ENCODE results near the gene ELF2. TPM values are rescaled to one million over a fixed set of nuclear protein-coding genes. Genes with fewer than 3 reads are reported as not detected.

ELF2 gene
- total and polyA plus RNA-seq, 2 experiments from 2014 or later = 33.1 to 46.9 TPM

DNA sequence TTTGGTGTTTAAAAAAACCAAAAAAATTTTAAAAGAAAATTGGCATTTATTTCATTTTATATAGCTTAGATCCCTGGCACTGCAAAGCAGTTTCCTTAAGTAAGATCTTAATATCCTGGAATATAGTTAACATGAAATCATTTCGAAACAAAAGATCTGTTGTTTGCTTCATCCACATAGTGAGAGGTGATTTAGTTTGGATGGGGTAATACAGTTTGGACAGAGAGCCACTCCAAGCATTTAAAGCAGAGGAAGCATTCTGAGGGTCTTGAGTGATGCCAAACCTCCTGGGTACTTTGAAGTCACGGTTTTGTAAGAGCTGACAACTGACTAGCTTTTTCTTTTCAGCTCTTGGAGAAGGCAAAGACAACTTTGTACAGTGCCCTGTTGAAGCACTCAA is 132.7 kb downstream of the ELF2 start:
- no peak for DNase-seq (ENCODE audit: low spot score)
- no peaks in the 10 kb centered on the region for H3K4me1 ChIP-seq (ENCODE audit: insufficient read depth)
- H3K27me3 ChIP-seq = no peaks in the 10 kb centered on the region
- H3K27ac ChIP-seq = no peak overlapping the region
- H3K36me3 ChIP-seq (replicated peaks; ENCODE audit: insufficient read depth, low read depth) = no peaks in the 10 kb centered on the region
- no peak overlapping the region for H2AFZ ChIP-seq
- no peak for TF ChIP-seq EZH2 (IDR thresholded peaks at IDR 0.05; ENCODE audit: borderline replicate concordance)
- TF ChIP-seq, protein P1, sequence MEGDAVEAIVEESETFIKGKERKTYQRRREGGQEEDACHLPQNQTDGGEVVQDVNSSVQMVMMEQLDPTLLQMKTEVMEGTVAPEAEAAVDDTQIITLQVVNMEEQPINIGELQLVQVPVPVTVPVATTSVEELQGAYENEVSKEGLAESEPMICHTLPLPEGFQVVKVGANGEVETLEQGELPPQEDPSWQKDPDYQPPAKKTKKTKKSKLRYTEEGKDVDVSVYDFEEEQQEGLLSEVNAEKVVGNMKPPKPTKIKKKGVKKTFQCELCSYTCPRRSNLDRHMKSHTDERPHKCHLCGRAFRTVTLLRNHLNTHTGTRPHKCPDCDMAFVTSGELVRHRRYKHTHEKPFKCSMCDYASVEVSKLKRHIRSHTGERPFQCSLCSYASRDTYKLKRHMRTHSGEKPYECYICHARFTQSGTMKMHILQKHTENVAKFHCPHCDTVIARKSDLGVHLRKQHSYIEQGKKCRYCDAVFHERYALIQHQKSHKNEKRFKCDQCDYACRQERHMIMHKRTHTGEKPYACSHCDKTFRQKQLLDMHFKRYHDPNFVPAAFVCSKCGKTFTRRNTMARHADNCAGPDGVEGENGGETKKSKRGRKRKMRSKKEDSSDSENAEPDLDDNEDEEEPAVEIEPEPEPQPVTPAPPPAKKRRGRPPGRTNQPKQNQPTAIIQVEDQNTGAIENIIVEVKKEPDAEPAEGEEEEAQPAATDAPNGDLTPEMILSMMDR (IDR thresholded peaks at IDR 0.05; ENCODE audit: poor library complexity) = no peak
- TF ChIP-seq EZH2phosphoT487 (IDR thresholded peaks at IDR 0.05; ENCODE audit: low read depth, severe bottlenecking, unreplicated experiment) = no peak
- WGBS (ENCODE audit: low lambda C conversion rate, missing lambda C conversion rate) = 71% methylated on average over 2 of the region's 2 CpGs
- no peaks in the 10 kb centered on the region for H4K20me1 ChIP-seq (ENCODE audit: insufficient read depth, poor library complexity, severe bottlenecking)
- H3K9me3 ChIP-seq (ENCODE audit: low read depth) = no peaks in the 10 kb centered on the region
- H3K4me2 ChIP-seq = no peak overlapping the region
- peaks cover 37% of the 10 kb centered on the region for H3K79me2 ChIP-seq
- no peak overlapping the region for H3K4me3 ChIP-seq
- no peaks in the 10 kb centered on the region for H3K9me2 ChIP-seq (replicated peaks; ENCODE audit: insufficient read depth)

DNA sequence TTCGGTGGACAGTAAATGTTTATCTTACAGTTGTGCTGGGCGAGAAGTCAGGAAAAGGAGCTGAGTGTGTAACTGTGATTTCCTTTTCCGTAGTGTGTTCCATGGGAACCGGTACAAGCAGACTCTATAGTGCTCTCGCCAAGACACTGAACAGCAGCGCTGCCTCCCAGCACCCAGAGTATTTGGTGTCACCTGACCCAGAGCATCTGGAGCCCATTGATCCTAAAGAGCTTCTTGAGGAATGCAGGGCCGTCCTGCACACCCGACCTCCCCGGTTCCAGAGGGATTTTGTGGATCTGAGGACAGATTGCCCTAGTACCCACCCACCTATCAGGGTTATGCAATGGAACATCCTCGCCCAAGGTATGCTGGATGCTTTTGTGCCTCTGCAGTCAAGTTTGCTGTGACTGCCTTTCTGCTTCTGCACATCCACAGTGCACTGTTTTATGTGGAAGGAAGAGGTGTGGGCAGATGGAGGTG is 134.0 kb downstream of the ELF2 start:
- Histone ChIP-seq H4K20me1 (ENCODE audit: insufficient read depth, poor library complexity, severe bottlenecking) (no peaks in the 10 kb centered on the region), H3K4me2 (no peak overlapping the region), H2AFZ (no peak overlapping the region), H3K27ac (no peak overlapping the region), H3K79me2 (peaks cover 43% of the 10 kb centered on the region), H3K4me3 (no peak overlapping the region), H3K9me3 (ENCODE audit: low read depth) (no peaks in the 10 kb centered on the region), H3K9me2 (replicated peaks; ENCODE audit: insufficient read depth) (no peaks in the 10 kb centered on the region), H3K4me1 (ENCODE audit: insufficient read depth) (no peaks in the 10 kb centered on the region), H3K36me3 (replicated peaks; ENCODE audit: insufficient read depth, low read depth) (no peaks in the 10 kb centered on the region), H3K27me3 (no peaks in the 10 kb centered on the region)
- 65% methylated on average over 10 of the region's 10 CpGs for WGBS (ENCODE audit: low lambda C conversion rate, missing lambda C conversion rate)
- DNase-seq (ENCODE audit: low spot score) = no peak
- TF ChIP-seq, protein P1 (IDR thresholded peaks at IDR 0.05; ENCODE audit: poor library complexity) = no peak
- TF ChIP-seq EZH2 (IDR thresholded peaks at IDR 0.05; ENCODE audit: borderline replicate concordance) = no peak
- TF ChIP-seq EZH2phosphoT487 (IDR thresholded peaks at IDR 0.05; ENCODE audit: low read depth, severe bottlenecking, unreplicated experiment) = no peak

DNA sequence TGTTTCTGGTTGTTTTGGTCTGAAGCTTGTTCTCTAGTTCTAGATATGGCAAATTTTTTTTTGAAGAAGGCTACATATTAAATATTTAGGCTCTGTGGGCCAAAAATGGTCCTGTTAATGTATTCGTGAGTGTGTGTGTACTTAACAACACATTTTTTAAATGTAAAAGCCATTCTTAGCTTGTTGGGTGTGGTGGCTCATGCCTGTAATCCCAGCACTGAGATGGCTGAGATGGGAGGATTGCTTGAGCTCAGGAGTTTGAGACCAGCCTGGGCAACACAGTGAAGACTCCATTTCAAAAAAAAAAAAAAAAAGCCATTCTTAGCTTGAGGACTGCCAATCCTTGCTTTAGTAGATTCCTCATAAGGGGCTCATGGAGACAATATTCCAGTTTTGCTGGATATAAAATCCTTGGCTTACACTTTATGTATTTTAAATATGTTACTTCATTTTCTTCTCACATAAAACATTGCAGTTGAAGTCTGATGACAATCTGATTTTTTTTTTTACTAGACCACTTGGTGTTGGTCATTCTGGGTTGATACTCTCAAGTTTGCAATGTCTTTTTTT is 138.1 kb downstream of the ELF2 start:
- WGBS (ENCODE audit: low lambda C conversion rate, missing lambda C conversion rate) = 95% methylated on average over 1 of the region's 1 CpG
- no peaks in the 10 kb centered on the region for H3K9me3 ChIP-seq (ENCODE audit: low read depth)
- H3K27ac ChIP-seq = no peak overlapping the region
- H4K20me1 ChIP-seq (ENCODE audit: insufficient read depth, poor library complexity, severe bottlenecking) = peaks cover 5% of the 10 kb centered on the region
- no peaks in the 10 kb centered on the region for H3K4me1 ChIP-seq (ENCODE audit: insufficient read depth)
- H3K36me3 ChIP-seq (replicated peaks; ENCODE audit: insufficient read depth, low read depth) = no peaks in the 10 kb centered on the region
- no peak overlapping the region for H3K4me3 ChIP-seq
- no peak overlapping the region for H2AFZ ChIP-seq
- H3K79me2 ChIP-seq = peaks cover 77% of the 10 kb centered on the region
- TF ChIP-seq EZH2phosphoT487 (IDR thresholded peaks at IDR 0.05; ENCODE audit: low read depth, severe bottlenecking, unreplicated experiment) (no peak), EZH2 (IDR thresholded peaks at IDR 0.05; ENCODE audit: borderline replicate concordance) (no peak)
- TF ChIP-seq, protein P1 (IDR thresholded peaks at IDR 0.05; ENCODE audit: poor library complexity) = no peak
- H3K27me3 ChIP-seq = no peaks in the 10 kb centered on the region
- H3K9me2 ChIP-seq (replicated peaks; ENCODE audit: insufficient read depth) = no peaks in the 10 kb centered on the region
- no peak overlapping the region for H3K4me2 ChIP-seq
- no peak for DNase-seq (ENCODE audit: low spot score)

Measured in hepatocyte (in vitro differentiated cells).